ENCODE data around the gene SPECC1.

SPECC1 gene

GRCh38 chr17:20273741-20274500 lies 264.8 kb downstream of the SPECC1 start:
- DNase-seq (ENCODE audit: low read depth) = no peak

GRCh38 chr17:20275653-20276052 lies 266.5 kb downstream of the SPECC1 start:
- DNase-seq (ENCODE audit: low read depth) = no peak

GRCh38 chr17:20276421-20276820 lies 267.3 kb downstream of the SPECC1 start:
- DNase-seq (ENCODE audit: low read depth) = no peak

- peak; percentile 5 for DNase-seq (ENCODE audit: low read depth)
Measured at GRCh38 chr17:20278805-20279204, 269.6 kb downstream of the SPECC1 start.

DNA sequence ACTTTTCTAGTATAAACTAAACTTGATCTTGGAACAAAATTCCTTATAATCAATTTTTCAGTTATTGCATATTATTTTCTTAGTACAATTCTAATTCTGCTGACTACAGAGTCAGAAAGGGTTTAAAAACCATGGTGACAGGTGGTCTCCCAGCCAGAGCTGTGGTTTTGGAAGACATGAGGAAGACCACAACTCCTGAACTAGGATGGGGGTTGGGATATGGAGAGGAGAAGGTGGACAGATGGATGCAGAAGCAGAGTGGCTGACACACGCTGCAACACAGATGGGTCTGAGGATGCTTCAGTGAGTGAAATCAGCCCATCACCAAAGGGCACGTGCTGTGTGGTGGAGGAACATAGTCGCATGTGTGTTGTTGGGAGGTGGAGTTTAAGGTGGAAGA lies 270.5 kb downstream of the SPECC1 start:
- no peak for DNase-seq (ENCODE audit: low read depth)

GRCh38 chr17:20280051-20280450 lies 270.9 kb downstream of the SPECC1 start:
- DNase-seq (ENCODE audit: low read depth) = no peak

DNA sequence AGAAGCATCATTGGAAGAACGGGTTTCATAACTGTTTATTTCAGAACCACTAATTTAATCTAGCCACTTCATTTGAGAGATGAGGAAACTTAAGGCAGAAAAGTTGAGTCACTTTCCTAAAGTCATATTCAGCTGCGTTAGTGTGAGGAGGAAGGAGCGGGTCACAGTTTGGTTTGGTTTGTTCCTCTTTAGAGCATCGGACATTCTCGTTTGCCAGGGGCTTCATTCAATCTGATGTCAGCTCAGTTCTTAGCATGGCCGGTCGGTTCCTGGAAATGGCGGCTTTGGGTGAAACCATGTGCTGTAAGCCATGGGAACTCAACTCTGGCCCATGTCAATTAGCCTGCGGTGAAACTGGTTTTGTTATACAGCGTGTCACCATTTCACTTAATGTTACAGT lies 271.7 kb downstream of the SPECC1 start:
- DNase-seq (ENCODE audit: low read depth) = no peak

DNA sequence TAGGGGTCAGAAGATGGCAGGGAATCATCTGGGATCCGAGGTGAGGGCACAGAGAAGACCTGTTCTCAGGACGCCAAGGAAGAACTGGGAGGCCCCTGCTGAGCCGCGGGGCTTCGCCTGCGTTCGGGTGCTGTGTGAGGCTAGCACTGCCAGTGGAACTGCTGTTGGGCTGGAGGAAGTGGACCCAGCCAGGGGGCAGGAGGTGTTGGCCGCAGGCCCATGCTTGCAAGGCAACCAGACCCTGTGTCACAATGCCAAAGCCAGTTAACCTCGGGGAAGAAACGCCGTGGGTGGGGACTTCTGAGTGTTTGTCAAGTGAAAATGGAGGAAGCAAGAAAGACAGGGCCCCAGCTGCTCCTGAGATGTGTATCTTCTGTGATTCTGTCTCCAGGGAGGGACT lies 272.7 kb downstream of the SPECC1 start:
- no peak for DNase-seq (ENCODE audit: low read depth)

GRCh38 chr17:20282526-20283308 lies 273.6 kb downstream of the SPECC1 start:
- DNase-seq (ENCODE audit: low read depth) = no peak

DNA sequence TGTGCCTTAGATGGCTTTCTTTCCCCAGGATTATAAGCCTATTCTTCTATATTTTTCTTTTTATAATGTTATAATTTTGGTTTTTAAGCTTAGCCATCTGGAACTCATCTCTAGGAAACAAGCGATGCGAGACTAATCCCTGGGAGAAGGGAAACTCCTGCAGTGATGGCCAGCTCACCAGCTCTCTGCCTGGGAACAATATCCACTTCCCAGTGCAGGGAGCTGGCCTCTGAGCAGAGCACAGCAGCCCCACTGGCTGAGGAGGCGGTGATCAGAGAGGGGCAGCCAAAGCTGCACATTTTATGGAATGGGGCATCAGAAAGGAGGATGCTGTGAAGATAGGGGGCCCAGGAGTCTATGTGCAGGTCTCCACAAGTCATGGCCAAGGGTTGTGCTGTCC lies 274.9 kb downstream of the SPECC1 start:
- no peak for DNase-seq (ENCODE audit: low read depth)

DNA sequence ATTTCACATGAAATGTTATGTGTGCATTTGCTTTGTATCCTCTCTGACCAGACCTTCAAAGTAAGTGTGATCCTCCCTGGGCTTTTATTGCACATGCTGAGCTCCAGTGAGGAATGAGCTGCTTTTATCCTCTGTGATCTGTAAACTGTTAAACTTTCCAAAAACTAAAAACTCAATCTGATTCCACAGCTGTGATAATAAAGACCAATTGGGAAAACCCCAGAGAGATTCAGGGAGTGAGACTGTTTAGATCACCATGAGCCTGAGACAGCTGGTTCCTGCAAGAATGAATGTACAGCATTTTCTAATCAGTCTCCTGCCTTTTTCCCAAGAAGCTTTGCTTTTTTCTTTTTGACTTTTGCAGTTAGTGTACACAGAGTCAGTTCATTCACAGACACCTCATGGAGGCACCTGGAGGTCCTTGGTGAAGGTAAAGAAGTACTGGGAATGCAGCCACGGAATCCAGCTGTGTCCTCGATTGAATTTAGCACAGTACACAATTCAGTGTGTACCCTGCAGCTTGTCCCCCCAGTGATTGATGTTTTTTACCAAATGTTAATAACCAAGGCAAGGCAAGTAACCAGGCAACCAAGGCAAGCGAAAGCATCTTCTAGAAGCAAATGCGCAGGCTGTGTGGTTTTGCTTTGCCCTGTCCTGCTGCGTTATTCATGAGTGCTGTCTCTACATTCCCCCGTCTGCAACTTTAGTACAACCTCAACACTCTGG lies 275.6 kb downstream of the SPECC1 start:
- no peak for DNase-seq (ENCODE audit: low read depth)

DNA sequence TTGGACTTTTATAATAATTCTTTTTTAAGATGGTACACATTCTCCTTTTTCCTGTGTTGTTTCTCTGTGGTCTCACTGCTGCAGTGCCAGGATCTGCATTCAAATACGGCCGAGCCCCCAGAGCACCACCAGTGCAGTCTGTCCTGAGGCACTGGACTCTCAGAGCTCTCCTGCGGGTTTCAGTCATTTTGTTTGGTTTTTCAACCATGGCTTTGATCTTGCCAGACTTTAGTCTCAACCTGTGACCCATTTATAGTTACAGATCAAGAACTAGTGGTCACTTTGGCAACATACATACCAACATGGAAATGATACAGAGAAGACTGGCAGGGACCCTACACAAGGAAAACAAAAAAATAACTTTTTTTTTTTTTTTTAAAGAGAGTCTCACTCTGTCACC lies 280.8 kb downstream of the SPECC1 start:
- DNase-seq (ENCODE audit: low read depth) = no peak

- DNase-seq (ENCODE audit: low read depth) = no peak
Measured at GRCh38 chr17:20291853-20292252, 282.7 kb downstream of the SPECC1 start.

- no peak for DNase-seq (ENCODE audit: low read depth)
Measured at GRCh38 chr17:20293501-20293900, 284.3 kb downstream of the SPECC1 start.

- DNase-seq (ENCODE audit: low read depth) = no peak
Measured at GRCh38 chr17:20294120-20294519, 285.0 kb downstream of the SPECC1 start.

GRCh38 chr17:20299013-20299412 lies 289.9 kb downstream of the SPECC1 start:
- DNase-seq (ENCODE audit: low read depth) = no peak

- peak; percentile 69 for DNase-seq (ENCODE audit: low read depth)
Measured at GRCh38 chr17:20300436-20300934, 291.3 kb downstream of the SPECC1 start.

DNA sequence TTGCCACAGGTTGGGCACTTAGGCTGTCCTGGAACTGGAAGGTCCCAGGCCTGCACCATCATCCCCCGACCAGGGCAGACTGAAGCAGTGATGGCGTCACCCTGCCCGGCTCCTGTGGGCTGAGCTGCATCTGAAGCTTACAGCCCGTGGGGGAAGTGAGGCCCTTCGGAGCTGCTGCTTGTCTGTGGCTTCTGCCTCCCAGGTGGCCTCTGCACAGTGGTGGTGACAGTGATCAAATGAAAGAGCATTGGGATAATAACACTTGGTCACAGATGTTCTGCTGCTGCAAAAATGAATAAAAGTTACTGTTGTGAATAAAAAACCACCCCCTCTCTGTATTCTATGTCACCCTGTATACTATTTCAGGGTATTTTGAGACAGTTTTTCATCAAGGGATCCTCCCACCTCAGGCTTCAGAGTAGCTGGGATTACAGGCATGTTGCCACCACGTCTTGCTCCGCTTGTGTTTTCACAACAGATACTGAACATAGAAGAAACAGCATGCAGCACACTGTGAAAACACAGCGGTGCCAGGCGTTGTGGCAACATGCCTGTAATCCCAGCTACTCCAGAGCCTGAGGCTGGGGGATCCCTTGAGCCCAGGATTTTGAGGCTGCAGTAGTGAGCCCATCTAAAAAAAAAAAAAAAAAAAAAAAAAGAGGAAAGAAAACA lies 293.2 kb downstream of the SPECC1 start:
- no peak for DNase-seq (ENCODE audit: low read depth)

- DNase-seq (ENCODE audit: low read depth) = no peak
Measured at GRCh38 chr17:20304961-20305360, 295.8 kb downstream of the SPECC1 start.

GRCh38 chr17:20306924-20307323 lies 297.8 kb downstream of the SPECC1 start:
- DNase-seq (ENCODE audit: low read depth) = no peak

DNA sequence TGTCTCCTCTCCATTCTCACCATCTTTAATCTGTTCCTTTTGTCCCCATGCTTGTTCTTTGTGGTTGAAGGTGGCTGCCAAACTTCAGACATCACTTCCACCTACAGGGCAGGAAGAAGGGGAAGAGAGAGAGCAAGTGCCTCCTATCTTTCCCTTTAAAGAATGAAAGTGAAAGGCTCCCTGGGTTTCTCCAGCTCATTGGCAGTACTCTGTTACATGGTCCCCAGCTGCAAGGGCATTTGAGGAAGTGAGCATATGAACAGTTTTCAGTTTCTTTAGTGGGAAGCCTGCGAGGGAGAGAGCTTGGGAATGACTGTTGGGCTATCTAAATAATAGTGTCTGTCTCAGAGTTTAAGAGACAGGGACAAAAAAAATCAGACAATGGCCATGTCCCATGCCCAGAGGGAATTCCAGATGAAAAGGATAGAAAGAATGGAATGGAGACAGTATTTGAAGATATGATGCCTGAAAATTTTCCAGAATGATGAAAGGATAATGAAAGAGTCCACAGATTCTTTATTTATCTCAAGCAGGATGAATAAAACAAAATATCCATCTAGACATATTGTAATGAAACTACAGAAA lies 298.3 kb downstream of the SPECC1 start:
- DNase-seq (ENCODE audit: low read depth) = no peak

GRCh38 chr17:20310481-20310880 lies 301.3 kb downstream of the SPECC1 start:
- DNase-seq (ENCODE audit: low read depth) = no peak
